Effector CD8-positive, alpha-beta T cell (primary cell): Measurements from ENCODE around the gene ZKSCAN1.

Experiments
- DNase-seq: peaks from one replicate; lab custom pipeline; 2025; lab: John Stamatoyannopoulos, UW

ZKSCAN1 gene

GRCh38 chr7:100080907-100081534, 65.6 kb downstream of the ZKSCAN1 start:
- DNase-seq: no peak

GRCh38 chr7:100081535-100082102, 66.2 kb downstream of the ZKSCAN1 start, which contains the start of gene ZNF3:
TSS of gene ZNF3 (minus strand) at chr7:100081723. CDS start at chr7:100077357, 4,366 bp downstream.
- DNase-seq: peak; percentile 95

GRCh38 chr7:100082978-100083377, 67.6 kb downstream of the ZKSCAN1 start:
- DNase-seq: no peak

- DNase-seq: no peak
Measured at GRCh38 chr7:100085515-100085914, 70.1 kb downstream of the ZKSCAN1 start.

DNA sequence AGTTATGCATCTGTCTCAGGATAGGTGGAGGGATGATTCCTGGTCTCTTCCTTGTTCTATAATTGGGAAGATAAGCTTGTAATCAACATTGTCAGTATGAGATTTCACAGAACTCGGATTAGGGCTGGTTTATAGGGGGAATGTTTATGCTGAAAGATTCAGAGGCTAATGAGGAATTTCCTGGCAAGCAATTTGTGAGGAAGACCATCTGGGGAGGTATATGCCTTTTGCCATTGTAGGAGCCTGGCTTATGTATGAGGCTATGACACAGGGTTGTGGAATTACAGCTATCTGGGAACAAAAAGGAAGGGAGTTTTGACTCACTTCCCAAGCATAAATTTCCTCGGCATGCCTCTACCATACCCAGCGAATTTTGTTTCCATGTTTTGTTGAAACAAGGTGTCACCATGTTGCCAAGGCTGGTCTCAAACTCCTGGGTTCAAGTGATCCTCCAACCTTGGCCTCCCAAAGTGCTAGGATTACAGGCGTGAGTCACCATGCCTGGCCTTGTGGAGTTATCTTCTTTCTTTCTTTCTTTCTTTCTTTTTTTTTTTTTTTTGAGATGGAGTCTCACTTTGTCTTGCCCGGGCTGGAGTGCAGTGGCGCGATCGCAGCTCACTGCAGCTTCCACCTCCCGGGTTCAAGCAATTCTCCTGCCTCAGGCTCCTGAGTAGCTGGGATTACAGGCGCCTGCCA, 71.8 kb downstream of the ZKSCAN1 start:
- no peak for DNase-seq

GRCh38 chr7:100088095-100088620, 72.8 kb downstream of the ZKSCAN1 start:
- DNase-seq: no peak

GRCh38 chr7:100088621-100089457, 73.4 kb downstream of the ZKSCAN1 start, which contains the start of gene COPS6:
TSS of gene COPS6 (plus strand) at chr7:100088969. CDS start at chr7:100088991, 22 bp downstream.
- peak; percentile 80 for DNase-seq

DNA sequence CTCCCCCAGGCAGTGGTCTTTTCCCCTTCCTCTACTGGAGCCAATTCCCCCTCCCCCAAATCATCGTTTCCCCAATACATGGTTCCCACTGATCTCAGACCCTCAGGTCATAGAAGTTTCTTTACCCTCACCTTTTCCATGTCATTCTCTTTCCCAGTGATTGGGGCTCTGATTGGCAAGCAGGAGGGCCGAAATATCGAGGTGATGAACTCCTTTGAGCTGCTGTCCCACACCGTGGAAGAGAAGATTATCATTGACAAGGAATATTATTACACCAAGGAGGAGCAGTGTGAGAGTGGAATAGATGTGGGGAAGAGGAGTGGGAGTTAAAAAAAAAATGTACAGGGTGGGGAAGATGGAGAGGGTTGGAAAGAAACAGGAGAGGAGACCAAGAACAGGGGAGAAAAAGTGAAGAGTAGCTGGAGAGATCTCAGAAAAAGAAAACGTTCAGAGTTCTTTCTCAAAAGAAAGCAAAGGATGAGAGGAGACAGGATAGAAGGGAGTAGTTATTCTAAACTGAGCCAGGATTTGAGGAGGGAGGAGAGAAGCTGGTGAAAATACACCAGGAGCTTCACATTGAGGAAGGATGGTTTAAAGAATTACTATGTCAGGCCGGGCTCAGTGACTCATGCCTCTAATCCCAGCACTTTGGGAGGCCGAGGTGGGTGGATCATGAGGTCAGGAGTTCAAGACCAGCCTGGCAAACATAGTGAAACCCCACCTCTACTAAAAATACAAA, 74.2 kb downstream of the ZKSCAN1 start:
- DNase-seq: no peak

GRCh38 chr7:100090527-100091410, 75.4 kb downstream of the ZKSCAN1 start:
- DNase-seq: no peak
